NK-92 (cell line): ENCODE data around the gene SMAD7.

ENCODE experiments used
- DNase-seq: peaks from one replicate; lab custom pipeline; 2025; ENCODE audit not compliant: unreplicated experiment; lab: John Stamatoyannopoulos, UW

SMAD7 gene

DNA sequence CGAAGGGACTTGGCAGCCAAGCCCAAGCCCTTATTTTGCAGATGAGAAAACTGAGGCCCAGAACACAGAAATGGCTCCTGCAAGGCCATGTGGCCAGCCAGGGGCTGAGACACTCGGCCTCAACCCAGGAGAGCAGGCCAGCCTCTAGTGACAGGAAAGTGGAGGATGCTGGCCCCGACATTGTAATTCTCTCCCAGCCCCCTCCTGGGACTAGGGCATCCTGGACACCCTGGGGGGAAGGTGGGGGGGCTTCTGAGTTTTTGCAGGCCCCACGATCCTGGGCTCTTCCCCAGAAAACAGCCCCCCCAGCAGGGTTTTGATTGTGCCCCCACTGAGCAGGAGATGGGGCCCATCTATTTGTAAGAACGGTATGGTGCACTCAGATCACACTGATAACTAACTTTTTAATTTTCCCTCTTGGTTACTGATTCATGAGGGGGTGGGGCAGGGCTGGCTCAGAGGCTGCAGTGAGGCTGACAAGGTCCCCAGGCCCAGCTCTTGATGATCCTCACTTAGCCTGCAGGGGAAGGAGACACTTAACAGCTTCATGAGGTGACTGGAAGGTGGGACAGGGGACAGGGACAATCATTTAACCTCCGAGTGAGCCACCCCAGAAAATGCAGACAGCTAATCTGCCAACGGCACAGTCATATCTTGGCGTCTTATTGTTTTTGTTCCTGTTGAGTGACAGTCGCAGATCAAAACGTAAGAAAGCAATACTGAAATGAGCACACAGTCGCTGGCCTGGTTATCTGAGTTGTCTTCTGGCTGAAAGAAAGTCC lies 18.9 kb downstream of the SMAD7 start:
- no peak for DNase-seq

DNA sequence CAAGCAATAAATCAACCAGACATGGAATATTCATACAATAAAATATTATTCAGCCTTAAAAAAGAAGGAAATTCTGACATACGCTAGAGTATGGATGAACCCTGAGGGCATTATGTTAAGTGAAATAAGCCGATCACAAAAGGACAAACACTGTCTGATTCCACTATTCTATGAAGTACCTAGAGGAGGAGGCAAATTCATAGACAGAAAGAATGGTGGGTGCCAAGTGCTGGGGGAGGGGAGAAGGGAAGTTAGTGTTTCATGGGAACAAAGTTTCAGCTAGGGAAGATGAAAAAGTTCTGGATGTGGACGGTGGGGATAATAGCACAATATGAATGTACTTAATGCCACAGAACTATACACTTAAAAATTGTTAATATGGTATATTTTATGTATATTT lies 19.8 kb downstream of the SMAD7 start:
- no peak for DNase-seq

DNA sequence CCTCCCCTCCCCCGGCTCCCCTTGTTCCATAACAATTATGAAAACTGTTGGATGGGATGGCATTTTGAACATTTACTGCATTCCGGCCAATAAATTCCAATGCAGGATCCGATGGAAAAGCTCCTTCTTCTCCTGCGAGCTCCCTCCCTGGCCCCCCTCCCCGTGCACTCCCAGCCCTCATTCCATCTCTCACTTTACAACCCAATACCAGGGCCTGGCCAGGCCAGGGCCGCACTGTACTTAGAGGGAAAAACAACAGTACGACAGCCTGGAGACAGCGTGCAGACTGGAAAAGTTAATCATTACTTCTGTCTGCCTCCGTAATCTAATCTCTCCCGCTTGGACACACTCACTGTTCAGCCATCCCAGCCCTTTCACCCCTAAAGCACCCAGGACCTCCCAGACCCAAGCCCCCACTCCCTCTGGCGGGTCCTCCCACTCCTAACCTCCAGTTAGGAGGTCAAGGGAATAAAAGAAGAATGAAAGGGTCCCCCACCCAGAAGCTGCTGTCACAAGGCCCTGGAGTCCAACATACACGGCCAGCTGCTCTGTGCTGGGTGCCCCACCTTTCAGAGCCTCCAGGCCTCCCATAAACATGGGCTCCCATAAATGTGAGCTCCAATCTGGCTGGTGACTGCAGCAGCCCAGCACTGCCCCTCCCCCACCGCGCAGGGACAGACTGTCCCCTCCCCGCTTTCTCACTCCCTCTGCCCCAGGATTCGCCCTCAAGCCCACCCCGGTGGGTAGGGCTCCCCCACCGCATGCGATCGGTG lies 20.6 kb downstream of the SMAD7 start:
- DNase-seq, result no peak

DNA sequence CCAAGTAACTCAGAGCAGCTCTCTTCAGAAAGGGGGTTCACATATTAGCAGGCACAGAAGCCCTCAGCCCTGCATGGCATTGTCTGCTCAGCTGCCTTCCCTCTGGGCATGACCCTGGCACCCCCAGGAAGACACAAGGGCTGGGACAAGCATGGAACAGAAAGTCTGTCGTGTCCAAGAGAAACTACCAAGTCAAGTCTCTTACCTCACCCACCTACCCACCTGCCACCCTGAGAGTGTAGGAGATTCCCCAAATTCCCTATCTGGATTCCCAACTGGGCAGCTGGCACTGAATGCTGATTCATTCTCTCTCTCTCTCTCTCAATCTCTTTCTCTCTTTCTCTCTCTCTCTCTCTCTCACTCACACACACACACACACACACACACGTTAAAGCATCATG lies 21.6 kb downstream of the SMAD7 start:
- no peak for DNase-seq

DNA sequence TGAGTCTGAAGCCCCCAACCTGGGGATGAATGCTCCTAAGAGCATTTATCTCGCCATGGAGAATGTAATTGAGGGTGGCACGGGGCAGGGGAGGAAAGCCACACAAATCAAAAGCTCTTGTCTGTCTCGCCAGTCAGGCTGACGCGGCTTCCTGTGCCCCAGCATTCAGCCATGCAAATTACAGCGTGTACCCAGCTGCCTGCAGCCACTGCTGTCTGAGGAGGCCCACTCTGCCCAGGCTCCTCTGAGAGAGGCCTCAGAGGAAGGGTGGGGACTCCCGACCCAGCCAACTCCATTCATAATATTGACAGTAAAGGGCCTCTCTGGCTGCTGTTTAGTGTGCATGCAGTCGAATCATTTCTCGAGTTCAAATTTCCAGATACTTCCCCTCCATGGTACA lies 22.0 kb downstream of the SMAD7 start:
- DNase-seq, result no peak

DNA sequence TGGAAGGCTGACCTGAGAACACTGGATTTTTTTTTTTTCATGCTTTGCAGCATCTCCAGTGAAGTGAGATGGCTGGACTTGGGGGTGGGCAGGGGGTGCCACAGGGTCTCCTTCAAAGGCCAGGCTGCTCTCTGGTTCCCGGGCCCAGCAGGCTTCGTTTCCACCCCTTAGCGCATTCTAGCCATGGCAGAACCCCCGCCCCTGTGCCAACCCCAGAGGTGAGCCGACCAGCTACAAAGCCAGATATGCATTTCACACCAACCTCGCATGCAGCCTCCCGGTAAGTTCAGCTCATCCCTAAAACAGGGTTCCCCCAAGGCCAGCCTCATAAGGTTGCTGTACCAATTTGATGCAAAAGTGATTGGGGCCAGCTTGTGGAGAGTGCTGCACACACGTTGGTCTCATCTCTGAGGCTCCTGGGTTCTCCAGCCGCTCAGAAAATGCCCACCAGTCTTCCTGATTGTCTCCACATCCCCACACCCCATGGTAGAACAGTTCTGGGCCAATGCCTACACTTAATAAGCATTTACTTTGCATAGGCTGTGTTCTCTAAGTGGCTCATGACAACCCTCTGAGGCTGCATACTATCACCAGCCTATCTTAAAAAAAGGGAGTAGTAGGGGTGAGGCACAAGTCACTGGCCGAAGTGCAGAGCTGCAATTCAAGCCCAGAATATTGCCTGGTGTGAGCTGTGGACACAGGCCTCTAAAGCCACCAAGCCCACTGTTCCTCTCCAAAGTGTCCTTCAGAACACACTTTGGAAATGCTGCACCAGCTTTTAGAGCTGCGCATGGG lies 23.3 kb downstream of the SMAD7 start:
- DNase-seq, result no peak

DNA sequence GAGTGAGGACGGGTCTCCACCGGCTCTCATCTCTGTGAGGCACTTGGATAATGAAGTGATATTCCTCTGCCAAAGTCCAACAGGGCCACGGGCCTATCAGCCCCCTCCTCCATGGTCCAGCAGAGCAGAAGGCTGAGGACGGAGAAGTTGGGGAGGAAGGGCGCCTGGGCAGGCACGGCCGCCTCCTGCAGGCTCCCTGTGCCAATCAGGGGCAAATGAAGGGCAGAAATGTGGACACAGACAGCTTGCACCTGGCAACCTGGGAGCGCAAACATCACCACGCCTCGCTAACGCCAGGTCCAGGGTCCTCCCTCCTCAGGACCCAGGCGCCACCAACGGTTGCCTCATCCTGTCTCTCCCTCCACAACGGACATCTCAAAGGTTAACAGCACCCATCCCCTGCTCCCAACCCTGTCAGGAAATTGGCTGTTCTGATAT lies 24.3 kb downstream of the SMAD7 start:
- no peak for DNase-seq

DNA sequence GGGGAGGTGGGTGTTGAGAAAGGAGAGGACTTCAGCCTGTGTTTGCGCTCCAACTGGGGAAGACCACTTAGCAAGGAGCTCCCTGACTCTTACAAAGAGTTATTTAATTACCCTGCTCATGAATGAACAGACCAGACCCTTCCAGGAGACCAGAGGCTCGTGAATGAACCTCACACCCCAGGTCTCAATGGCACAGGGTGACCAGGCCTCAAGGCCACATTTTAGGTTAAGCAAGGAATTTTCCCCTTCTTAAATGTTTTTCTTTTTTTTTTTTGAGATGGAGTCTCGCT lies 25.3 kb downstream of the SMAD7 start:
- DNase-seq, result no peak

DNA sequence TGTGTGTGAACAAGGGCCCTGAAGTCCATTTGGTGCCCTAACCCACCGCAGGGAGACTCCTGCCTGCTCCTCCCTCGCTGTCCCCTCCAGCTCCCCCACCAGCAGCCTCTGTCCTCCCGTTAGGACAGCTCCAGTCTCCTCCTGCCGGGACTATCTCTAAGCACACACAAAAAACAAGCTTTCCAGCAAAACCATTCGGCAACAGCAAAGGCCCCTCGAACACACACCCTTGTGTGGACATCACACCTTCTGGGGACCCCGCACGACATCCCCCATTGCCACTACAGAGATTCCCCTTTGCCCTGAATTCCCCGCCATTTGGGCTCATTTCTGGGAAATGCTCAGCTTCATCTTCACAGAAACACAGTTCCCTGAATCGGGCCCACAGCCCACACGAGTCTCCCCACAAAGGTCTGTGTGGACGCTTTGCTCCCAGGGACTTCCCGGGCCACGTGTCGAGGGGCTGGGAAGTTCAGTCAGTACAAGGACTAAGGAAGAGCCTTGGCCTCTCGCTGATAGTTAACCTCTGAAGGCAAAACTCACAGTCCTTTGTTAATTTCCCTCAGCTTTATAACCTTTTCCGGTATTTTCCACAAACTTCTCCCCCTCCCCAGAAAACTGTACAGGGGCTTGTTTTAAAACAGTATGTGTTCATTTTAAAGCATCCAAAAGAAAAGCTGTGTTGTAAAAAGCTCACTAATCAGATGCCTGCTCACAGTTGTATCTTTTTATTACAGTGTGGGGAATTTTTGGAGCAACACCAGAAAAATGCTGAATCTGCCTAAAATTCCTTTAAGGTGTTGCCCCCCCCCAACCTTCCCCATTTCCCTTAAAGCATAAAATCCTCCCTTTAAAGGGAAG lies 25.9 kb downstream of the SMAD7 start:
- no peak for DNase-seq

DNA sequence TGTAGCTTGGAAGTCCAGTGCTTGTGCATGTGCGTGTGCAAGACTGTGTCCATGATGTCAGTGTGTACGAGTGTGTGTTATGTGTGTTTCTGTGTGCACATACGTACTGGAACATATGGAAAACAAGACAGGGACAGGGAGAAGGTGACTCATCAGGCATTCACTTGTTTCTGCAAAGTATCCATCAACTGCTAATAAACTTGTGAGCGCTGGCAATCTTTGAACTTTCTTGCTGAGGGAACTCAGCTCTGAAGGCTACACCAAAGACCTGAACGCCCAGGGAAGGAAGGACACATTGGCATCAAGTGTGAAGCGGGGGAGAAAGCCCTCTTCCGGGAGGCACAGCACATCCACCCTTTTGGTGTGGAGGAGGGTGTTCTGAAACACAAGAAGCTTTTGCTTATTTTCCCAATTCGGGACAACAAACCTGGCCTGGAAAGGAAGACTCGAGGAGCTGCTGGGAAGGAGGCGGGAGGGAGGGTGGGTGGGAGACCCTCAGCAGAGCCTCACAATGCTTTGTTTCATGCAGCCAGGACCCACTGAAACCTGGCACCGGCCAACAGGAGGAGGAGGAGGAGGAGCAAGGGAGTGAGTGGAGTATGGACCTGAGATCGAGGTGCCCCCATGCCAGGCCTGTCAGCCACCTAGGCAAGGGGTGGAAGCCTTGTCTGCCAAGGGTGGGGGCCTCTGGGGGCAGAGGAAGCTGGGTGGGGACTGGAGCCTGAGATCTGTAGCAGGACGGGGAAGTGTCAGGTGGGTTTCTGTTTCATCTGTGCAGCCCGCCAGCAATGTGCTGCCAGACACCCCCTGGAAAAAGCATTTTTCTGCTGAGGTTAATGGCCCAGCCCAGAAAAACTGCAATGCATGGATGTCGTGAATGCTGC lies 26.8 kb downstream of the SMAD7 start:
- DNase-seq, result no peak

DNA sequence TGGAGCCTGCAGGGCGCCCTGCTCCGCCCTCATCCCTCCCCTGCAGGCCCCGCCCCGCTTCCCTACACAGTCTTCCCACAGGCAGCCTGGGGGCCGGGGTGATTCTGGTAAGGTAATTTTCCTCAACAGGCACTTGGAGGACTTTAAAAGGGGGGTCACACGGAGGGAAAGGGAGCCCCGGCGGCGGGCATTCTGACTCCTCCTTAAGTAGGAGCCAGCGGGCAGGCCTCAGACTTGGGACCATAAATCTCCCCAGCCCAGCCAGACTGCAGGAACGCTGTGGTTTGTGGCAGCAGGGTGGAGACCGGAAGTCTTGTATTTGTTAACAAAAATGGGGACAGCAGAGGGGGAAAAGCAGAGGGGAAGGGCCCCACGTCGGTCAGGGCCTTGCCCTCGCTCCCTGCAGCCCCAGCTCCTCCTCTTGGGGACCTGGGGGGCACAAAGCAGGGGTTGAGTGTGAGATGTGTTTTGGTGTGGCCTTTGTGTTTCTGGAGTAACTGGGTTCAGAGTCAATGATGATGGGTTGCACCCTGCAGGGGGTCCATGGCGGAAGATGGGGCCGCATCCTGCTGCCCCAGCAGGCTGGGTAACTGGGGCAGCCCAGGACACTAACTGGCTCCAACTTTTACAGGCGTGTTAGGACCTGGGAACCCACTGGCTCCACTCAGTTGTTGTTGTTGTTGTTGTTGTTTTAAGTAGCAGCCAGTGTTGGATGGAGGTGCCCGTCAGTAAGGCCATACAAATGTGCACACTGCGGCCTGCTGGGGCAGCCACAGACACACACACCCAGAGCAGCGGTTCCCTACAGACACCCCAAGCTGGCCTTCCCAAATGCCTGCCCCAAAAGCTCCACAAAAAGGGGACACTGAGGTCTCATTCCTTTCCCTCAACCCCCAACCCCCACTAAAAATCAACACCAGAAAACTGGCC lies 27.7 kb downstream of the SMAD7 start:
- DNase-seq, result no peak

DNA sequence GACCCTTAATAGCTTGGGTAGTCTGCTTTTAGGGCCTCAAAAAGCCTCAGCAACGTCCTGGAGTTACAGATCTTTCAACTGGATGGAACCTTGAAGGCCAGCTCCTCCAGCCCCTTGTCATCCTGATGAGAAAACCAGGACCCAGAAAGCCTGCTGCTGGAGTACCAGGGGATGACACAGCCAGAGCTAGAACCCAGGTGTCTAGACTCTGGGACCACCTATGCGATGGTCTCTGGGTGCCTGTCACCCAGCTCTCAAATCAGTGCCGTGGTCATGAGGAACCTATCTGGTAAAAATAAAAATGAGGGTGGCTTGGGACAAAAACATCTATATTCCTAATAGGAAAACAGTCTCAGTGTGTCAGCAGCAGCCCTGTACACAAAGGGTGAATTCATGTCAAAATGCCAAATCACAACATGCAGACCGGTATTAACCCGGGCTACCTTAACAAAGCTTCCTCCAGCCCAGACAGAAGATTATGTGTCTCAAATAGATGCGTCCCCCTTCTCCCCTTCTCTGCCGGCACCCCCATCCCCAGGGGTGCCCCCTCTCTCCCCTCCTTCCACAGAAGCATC lies 28.5 kb downstream of the SMAD7 start:
- no peak for DNase-seq

DNA sequence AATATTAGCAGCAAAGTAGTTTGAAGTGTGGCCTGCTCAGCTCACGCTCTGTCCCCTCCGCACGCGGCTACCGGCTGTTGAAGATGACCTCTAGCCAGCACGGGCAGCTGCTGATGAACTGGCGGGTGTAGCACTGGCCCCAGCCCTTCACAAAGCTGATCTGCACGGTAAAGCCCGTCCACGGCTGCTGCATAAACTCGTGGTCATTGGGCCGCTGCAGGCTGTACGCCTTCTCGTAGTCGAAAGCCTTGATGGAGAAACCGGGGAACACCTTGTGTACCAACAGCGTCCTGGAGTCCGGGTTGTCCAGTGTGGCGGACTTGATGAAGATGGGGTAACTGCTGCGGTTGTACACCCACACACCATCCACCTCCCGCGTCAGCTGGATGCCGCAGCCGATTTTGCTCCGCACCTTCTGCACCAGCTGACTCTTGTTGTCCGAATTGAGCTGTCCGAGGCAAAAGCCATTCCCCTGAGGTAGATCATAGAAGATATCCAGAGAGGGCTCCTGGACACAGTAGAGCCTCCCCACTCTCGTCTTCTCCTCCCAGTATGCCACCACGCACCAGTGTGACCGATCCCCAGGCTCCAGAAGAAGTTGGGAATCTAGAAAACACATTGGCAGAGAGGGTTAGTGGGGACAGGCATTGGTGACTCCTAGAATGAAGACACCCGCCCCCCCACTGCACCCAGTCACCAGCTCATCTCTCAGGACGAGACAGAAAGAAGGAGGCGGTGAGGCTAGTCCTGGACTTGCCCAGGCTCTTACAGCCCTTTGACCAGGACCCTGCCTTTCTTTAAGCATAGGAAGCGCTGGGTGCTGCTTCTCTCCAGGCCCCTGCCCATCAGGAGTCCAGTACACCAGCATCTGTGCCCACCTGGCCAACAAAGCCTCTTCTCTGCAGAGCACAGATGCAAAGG lies 29.2 kb downstream of the SMAD7 start:
- no peak for DNase-seq

DNA sequence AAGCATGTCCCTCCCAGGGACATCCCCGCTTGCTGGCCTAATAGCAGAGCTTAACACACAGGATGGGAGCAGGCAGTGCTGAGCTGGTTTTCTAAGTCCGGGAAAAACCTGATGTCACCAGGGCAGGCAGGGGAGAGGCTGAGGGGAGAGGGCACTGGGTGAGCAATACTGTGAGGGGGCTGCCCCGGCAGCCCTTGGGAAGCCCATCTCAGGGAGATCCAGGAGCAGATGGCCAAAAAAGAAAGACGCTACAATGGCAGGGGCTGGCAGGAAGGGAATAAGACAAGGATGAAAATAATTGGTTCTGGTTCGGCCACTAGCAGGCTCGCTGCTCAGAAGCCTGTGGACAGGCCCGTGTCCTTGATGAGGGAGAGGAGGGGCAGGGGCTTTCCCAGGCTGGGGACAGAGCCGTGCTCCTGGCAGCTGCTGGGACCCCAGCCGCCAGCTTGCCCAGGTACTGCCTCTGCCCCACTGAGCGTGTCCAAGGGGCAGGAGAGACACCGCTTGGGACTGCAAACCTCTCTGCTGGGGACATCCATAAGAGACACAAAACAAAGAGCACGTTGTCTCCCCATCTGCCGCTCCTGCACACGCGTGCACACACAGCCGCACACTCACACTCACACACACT lies 30.2 kb downstream of the SMAD7 start:
- no peak for DNase-seq

DNA sequence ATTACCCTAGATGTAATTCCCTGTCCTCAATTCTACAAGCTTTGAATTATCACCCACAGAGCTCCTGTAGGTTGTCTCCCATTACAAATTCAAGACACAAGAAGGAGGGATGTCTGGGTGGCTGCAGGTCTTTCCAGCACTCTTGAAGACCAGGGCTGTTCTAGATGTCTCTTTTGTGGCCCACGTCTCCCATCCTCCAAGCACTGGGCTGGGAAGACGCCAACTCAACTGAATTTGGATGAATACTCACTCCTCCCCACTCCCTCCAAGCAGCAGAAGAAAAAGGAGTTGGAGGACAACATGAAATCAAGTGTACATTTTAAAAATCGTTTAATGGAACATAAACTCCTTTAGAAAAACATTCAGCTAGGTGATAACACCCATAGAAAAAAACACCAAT lies 31.2 kb downstream of the SMAD7 start:
- DNase-seq, result no peak

DNA sequence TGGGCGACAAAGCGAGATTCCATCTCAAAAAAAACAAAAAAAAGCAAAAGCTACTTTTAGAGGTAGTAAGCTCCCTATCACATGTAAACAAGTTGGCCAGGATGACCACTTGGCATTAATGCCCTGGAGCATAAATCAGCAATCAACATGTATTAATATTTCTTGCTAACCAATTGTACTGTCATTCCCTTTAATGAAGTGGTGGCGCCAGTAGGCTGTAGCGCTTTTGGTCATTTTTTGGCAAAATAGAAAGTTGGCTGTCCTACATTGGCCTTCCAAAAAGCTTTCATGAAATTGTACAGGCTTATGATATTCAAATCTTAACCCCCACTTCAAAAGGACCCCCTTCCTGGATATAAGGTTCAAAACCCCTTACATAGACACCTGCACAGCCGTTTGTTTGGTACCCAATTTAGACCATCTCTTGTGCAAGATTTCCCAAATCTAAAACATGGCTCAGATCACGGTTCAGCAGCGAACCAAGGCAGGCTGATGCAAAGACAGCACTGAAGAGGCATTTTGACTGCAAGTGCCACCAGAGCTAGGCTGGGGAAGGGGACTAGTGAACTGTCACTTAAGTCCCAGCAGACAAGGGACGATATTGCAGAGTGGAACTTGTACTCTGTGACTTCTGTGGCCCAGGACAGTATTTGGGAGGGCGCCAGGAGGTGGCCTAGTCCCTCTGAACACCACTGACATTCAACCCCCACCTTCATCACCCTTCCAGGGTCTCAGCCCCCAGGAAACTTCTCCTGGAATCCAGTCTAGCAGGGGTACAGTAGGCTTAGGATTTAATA lies 31.9 kb downstream of the SMAD7 start:
- no peak for DNase-seq
